DOHH2 (cell line): ENCODE results near the gene UBXN11.

Experiments
- EZH2phosphoT487 ChIP-seq: fragments of 200-600 bp; sonication (generic); IDR thresholded peaks from 2 replicates; pipeline ENCODE4 v1.6.1; 2017; ENCODE audit warnings: borderline replicate concordance, mild to moderate bottlenecking, antibody characterized with exemption, low read length, moderate library complexity, mixed read lengths
- TF ChIP-seq, protein P1 (sequence below): fragments of 200-600 bp; sonication (generic); IDR thresholded peaks from one replicate; pipeline ENCODE4 v1.5.1; 2014; ENCODE audit warnings: antibody characterized with exemption, mild to moderate bottlenecking, low read depth, low read length; ENCODE audit not compliant: poor library complexity, severe bottlenecking

DNA sequence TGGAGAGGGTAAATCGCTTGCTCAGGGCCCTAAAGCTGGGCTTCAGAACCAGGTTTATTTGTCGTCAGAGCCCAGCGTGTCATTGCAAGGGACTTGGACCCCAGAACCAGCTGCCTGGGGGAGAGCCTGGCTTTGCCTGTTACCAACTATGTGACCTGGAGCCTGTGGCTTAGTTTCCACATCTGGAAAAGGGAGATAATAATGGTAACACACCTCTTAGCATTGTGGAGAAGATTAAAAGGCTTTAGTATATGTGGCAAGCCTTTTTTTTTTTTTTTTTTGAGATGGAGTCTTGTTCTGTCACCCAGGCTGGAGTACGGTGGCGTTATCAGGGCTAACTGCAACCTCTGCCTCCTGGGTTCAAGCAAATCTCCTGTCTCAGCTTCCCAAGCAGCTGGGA is 23.8 kb upstream of the UBXN11 start:
- TF ChIP-seq, protein P1, sequence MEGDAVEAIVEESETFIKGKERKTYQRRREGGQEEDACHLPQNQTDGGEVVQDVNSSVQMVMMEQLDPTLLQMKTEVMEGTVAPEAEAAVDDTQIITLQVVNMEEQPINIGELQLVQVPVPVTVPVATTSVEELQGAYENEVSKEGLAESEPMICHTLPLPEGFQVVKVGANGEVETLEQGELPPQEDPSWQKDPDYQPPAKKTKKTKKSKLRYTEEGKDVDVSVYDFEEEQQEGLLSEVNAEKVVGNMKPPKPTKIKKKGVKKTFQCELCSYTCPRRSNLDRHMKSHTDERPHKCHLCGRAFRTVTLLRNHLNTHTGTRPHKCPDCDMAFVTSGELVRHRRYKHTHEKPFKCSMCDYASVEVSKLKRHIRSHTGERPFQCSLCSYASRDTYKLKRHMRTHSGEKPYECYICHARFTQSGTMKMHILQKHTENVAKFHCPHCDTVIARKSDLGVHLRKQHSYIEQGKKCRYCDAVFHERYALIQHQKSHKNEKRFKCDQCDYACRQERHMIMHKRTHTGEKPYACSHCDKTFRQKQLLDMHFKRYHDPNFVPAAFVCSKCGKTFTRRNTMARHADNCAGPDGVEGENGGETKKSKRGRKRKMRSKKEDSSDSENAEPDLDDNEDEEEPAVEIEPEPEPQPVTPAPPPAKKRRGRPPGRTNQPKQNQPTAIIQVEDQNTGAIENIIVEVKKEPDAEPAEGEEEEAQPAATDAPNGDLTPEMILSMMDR = no peak
- TF ChIP-seq EZH2phosphoT487 = no peak
